K562 (cell line): Measurements from ENCODE around the gene USP37. TPM values are rescaled to one million over a fixed set of nuclear protein-coding genes. Genes with fewer than 3 reads are reported as not detected.

Source experiments
- ARID2 ChIP-seq: fragments of 450-650 bp; IDR thresholded peaks from 2 replicates; pipeline ENCODE4 v1.6.1; 2017; ENCODE audit warnings: antibody characterized with exemption, mild to moderate bottlenecking
- GATAD2B ChIP-seq: fragments of 450-650 bp; IDR thresholded peaks from 2 replicates; pipeline ENCODE4 v1.6.1; 2017; ENCODE audit warnings: mild to moderate bottlenecking, borderline replicate concordance
- HEY1 ChIP-seq: fragments of 250-450 bp; sonication (Bioruptor Pico); IDR thresholded peaks from 2 replicates; pipeline ENCODE4 v1.5.0; 2020; ENCODE audit warnings: mild to moderate bottlenecking, moderate library complexity, borderline replicate concordance
- ID3 ChIP-seq, 2 experiments: fragments of 250-450 bp in 1 of 2; fragments of 450-650 bp in 1 of 2; sonication (Bioruptor Pico) in 1 of 2; IDR thresholded peaks; 2 replicates each; pipeline versions ENCODE4 v1.6.1 to v1.8.0; 2016 to 2021; ENCODE audit warnings: mild to moderate bottlenecking in 2 of 2, moderate library complexity in 2 of 2, missing compliant biosample characterization in 1 of 2, missing genetic modification characterization in 1 of 2
- MAFF ChIP-seq: IDR thresholded peaks from 2 replicates; pipeline ENCODE4 v1.6.1; 2012; ENCODE audit warnings: low read length, improper control_type of control experiment
- NCOA6 ChIP-seq: fragments of 450-650 bp; IDR thresholded peaks from 2 replicates; pipeline ENCODE4 v1.6.1; 2017; ENCODE audit warnings: mild to moderate bottlenecking
- NELFE ChIP-seq: IDR thresholded peaks from 2 replicates; pipeline ENCODE4 v1.6.1; 2011; ENCODE audit warnings: mild to moderate bottlenecking; ENCODE audit not compliant: insufficient read depth, insufficient read length
- POLR2G ChIP-seq: fragments of 200-400 bp; formaldehyde crosslinking; IDR thresholded peaks from 2 replicates; pipeline ENCODE4 v1.6.1; 2017; ENCODE audit warnings: low read depth, mild to moderate bottlenecking, antibody characterized with exemption, low read length, moderate library complexity
- SOX6 ChIP-seq: fragments of 450-650 bp; IDR thresholded peaks from 2 replicates; pipeline ENCODE4 v1.6.1; 2014; ENCODE audit warnings: mild to moderate bottlenecking
- SRSF3 ChIP-seq: fragments of 200-400 bp; formaldehyde crosslinking; IDR thresholded peaks from 2 replicates; pipeline ENCODE4 v1.6.1; 2016; ENCODE audit warnings: mild to moderate bottlenecking, low read length, moderate library complexity; ENCODE audit not compliant: insufficient read depth
- THRAP3 ChIP-seq: fragments of 450-650 bp; IDR thresholded peaks from 2 replicates; pipeline ENCODE4 v1.6.1; 2016; ENCODE audit warnings: mild to moderate bottlenecking, inconsistent platforms, borderline replicate concordance
- WHSC1 ChIP-seq: IDR thresholded peaks from one replicate; pipeline ENCODE4 v1.6.1; 2012; ENCODE audit warnings: low read length, control low read depth, inconsistent platforms
- ZFPM2 ChIP-seq: fragments of 250-450 bp; sonication (Bioruptor Pico); IDR thresholded peaks from 2 replicates; pipeline ENCODE4 v1.5.1; 2022; ENCODE audit warnings: mild to moderate bottlenecking
- ZNF133 ChIP-seq: fragments of 250-450 bp; sonication (Bioruptor Pico); IDR thresholded peaks from 2 replicates; pipeline ENCODE4 v1.4.0; 2020; ENCODE audit warnings: mild to moderate bottlenecking
- ZNF143 ChIP-seq: sonication (generic); formaldehyde crosslinking; IDR thresholded peaks from 2 replicates; pipeline ENCODE4 v1.9.0; 2022; ENCODE audit warnings: mild to moderate bottlenecking, missing genetic modification reagents
- ZNF384 ChIP-seq: IDR thresholded peaks from 2 replicates; pipeline ENCODE4 v1.6.1; 2012; ENCODE audit warnings: low read depth, low read length, improper control_type of control experiment
- ZNF449 ChIP-seq: fragments of 250-450 bp; sonication (Bioruptor Pico); IDR thresholded peaks from 2 replicates; pipeline ENCODE4 v1.8.0; 2022; ENCODE audit warnings: moderate library complexity, mild to moderate bottlenecking, inconsistent platforms
- ZNF644 ChIP-seq: fragments of 200-800 bp; sonication (Bioruptor generic); IDR thresholded peaks from 2 replicates; pipeline ENCODE4 v1.6.1; 2016; ENCODE audit warnings: low read depth, missing genetic modification characterization, missing compliant biosample characterization
- ZSCAN29 ChIP-seq: fragments of 450-650 bp; IDR thresholded peaks from 2 replicates; pipeline ENCODE4 v1.6.1; 2017
- polyA plus RNA-seq, 8 experiments: library from polyadenylated mRNA; depleted of rRNA in 4 of 8; stranded (reverse) in 5 of 8; unstranded in 3 of 8; fragments of >200 nt; fragmentation: Nextera tagmentation in 2 of 8; fragmentation: Illumina TruSeq in 1 of 8; extraction: Ambion mirVana in 2 of 8; extraction: Trizol in 1 of 8; gene quantifications; 2 replicates each; pipeline versions ENCODE4 v1.2.1 to v1.2.3, GENCODE V29; 2011 to 2014; ENCODE audit warnings: inconsistent platforms in 1 of 8, missing spikeins in 1 of 8
- total RNA-seq, 7 experiments: library from RNA; depleted of rRNA in 6 of 7; stranded (reverse); fragments of >200 nt in 6 of 7; fragmentation: Illumina TruSeq in 2 of 7; extraction: Trizol in 2 of 7; gene quantifications; 2 replicates each; pipeline versions ENCODE4 v1.2.1 to v1.2.3, GENCODE V29; 2011 to 2021; ENCODE audit warnings: low replicate concordance in 1 of 7
- TF ChIP-seq, protein P1 (sequence below): fragments of 250-450 bp; sonication (Bioruptor Pico); IDR thresholded peaks from 2 replicates; pipeline ENCODE4 v1.4.0; 2020; ENCODE audit warnings: borderline replicate concordance
- TF ChIP-seq, protein P2 (sequence below): fragments of 250-450 bp; sonication (Bioruptor Pico); IDR thresholded peaks from 2 replicates; pipeline ENCODE4 v1.8.0; 2022; ENCODE audit warnings: inconsistent platforms, mild to moderate bottlenecking, moderate library complexity, borderline replicate concordance

The USP37 gene
- total and polyA plus RNA-seq, 9 of the 15 experiments (the other 6 are each of a cell fraction or from before 2014, with no cell fraction given): 2.0 to 14.2 (median 8.5) TPM

DNA sequence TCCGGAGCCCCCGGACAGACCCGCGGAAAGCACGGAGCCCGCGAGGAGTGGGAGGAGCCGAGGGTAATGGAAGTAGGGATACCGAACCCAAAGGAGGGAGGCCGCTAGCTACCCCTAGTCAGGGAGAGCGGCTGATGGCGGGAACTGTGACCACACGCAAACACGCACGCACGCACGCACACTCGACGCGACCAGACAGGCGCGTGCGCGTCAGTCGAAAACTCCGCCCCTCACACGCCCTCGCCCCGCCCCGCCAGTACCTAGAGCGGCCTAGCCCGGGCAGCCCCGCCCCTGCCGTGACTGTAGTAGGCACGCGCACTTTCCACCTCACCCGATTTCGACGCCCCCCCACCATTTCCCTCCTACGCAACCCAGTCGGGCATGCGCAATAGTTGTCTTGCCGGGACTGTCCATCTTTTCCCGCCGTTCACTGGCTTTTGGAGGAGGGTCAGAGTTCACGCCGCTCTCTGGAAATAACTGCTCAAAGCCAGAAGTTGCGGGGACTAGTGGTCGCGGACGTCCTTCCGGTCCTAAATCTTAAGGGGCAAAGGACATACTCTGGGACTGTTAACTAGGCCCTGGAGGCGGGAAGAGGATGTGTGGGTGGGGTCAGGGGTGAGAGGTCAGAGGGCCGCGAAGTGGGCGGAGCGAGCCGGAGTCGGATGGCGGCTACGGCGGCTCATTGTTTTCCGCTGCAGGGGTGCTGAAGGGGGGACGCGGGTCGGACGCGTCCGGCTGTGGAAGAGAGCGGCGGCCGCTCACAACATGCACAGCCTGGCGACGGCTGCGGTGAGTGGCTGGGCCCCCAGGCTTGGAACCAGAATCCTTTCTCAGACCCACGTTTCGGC is at the start of gene USP37, which contains the start of gene CNOT9 (continued):
- TF ChIP-seq ARID2 (no peak), ZSCAN29 (no peak), NELFE (no peak), SRSF3 (no peak), ZNF384 (no peak), THRAP3 (no peak), WHSC1 (no peak), POLR2G (peak; percentile 87), ZNF143 (CRISPR knock-in tag) (peak; percentile 7; the same call in 1 of the 2 replicates), ZNF133 (no peak), SOX6 (no peak), GATAD2B (no peak), ZNF644 (tag) (peak; percentile 31; the same call in 1 of the 2 replicates), ZFPM2 (CRISPR knock-in tag) (no peak), ZNF449 (CRISPR knock-in tag) (no peak), HEY1 (CRISPR knock-in tag) (no peak), NCOA6 (no peak; the same call in none of the 2 replicates), MAFF (no peak), ID3 (CRISPR knock-in tag; IDR thresholded peaks at IDR 0.05) (no peak), ID3 (tag; IDR thresholded peaks at IDR 0.05) (peak; percentile 36; the same call in 1 of the 2 replicates)
- TF ChIP-seq, protein P1, sequence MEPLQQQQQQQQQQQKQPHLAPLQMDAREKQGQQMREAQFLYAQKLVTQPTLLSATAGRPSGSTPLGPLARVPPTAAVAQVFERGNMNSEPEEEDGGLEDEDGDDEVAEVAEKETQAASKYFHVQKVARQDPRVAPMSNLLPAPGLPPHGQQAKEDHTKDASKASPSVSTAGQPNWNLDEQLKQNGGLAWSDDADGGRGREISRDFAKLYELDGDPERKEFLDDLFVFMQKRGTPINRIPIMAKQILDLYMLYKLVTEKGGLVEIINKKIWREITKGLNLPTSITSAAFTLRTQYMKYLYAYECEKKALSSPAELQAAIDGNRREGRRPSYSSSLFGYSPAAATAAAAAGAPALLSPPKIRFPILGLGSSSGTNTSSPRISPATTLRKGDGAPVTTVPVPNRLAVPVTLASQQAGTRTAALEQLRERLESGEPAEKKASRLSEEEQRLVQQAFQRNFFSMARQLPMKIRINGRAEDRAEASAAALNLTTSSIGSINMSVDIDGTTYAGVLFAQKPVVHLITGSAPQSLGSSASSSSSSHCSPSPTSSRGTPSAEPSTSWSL (CRISPR knock-in tag): no peak
- TF ChIP-seq, protein P2, sequence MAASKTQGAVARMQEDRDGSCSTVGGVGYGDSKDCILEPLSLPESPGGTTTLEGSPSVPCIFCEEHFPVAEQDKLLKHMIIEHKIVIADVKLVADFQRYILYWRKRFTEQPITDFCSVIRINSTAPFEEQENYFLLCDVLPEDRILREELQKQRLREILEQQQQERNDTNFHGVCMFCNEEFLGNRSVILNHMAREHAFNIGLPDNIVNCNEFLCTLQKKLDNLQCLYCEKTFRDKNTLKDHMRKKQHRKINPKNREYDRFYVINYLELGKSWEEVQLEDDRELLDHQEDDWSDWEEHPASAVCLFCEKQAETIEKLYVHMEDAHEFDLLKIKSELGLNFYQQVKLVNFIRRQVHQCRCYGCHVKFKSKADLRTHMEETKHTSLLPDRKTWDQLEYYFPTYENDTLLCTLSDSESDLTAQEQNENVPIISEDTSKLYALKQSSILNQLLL (CRISPR knock-in tag): no peak
